NCI-H187 treated with DMSO at 0.1 percent for 48 hours (cell line): ENCODE data around the gene CHST15.

Source experiments
- DNase-seq: peaks from one replicate; lab custom pipeline; 2025; lab: John Stamatoyannopoulos, UW

CHST15 gene

DNA sequence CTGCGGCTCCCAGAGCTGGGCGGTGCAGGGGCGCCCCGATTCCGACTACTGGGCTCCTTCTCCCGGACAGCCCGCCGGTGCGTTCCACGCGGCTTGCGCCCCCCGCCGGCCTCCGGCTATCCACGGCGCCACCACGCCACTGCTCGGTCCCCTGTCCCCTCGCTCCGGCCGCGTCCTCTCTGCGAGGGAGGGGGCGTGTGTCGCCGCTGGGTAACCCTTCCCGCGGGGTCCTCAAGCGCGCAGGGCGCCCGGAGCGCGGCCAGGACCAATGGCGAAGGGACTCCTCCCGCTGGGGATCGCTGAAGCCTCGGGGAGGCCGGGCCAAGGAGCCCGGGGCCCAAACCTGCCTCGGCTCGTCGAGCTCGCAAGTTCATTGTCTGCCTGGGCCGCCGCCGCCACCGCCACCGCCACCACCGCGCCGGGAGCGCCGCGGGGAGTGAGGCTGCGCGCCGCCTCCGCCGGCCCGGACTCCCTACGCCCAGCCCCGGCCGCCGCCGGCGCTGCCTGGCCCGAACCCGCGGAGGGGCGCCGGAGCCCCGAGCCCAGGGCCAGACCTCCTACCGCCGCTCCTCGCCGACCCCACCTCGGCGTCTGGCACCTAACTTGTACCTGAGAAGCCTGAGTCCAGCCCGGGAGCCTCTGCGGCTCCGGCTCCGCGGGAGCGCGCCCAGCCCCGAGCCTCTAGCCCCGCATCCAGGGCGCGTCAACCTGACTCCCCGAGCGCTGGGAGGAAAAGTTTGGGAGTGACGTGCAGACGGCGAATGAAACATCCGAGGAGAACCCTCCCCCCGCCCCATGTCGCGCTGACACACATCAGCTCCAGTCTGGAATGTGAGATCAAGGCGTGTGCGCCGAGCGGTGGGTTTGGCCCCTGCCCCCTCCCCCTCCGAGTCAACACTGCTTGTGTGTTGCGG lies at the start of gene CHST15:
CHST15 (minus strand) TSS at position 739 of the 914 bp plus-strand sequence. CDS start 47,386 bp downstream, outside the sequence.
- DNase-seq: no peak

GRCh38 chr10:124142960-124143359 lies 49.6 kb upstream of the CHST15 start:
- no peak for DNase-seq

DNA sequence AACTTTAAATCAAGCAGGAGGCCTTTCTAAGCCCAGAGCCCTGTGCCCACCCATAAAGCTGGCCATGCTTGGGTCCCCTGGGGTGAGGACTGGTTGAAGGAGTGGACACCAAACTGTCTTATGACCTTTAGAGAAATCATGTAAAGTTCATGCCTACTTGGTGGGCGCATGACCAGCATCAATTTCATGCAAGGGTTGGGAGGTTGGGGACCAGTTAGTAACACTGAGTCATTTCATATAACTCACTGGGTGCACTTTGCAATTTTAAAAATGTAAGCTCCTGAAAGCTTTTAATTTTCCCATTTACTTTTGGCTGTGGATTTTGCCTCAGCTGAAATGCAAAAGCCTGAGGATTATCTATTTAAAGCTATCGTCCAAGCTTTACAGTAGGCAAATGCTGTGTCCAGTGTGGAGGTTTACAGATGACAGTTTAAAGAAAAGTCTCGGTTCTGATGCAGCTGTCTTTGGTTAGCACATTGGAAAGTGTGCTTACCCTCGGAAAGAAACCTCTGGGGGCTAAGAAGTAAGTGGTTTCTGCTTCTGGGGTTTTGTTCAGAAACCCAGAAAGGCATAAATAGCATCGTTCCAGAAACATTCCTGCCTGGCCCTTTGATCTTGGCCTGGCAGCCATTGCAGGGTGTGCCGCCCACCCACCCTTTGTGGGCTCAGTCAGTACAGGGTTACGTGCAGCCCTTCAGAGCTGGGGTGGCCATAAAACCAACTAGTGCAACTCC lies 48.8 kb upstream of the CHST15 start:
- no peak for DNase-seq

DNA sequence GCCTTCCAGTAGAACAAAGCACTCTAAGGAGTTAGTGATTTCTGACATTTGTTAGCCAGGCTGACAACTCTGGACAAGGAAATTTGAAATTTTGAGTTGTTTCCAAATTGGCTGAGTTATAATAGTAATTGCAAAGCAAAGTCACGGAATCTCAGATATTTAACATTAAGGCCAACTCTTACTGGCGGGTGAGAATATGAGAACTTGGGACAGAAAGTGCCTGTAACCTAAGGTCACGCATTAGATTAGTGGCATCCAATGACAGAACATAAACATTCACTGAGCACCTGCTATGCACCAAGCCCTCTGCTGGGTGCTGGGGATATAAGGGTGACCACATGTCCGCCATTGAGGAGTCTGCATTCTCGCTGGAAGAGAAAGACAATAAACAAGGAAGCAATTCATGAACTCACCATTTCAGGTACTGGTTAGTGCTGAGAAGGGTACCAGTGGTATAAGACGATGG lies 45.5 kb upstream of the CHST15 start:
- no peak for DNase-seq

GRCh38 chr10:124138195-124138882 lies 44.9 kb upstream of the CHST15 start:
- DNase-seq: no peak

DNA sequence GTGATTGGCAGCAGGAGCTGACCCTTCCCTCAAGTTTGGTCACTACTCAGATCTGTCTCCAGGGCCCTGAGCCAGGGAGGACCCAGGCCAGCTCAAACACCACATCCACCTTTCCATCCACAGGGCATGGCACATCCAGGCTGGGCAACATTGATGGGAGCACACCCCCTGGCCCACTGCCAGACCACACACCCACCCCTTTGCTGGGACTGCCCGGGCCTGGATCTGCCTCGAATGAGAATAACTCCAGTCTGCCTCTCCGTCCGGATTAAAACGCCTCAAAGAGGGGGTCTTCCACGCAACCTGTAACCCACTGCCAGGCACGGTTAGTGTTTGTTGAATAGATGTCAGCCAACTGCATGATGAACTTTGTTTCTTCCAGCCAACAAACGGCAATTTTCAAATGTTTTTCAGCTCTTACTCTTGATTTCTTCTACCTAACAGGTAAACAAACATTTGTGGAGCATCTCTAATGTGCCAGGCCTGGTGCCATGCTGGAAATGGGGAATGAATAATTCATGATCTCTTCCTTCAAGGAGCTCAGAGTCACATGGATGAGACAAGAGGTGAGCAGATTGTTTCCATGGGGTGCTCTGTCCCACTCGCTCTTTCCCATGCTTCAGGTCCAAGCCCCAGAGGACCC lies 41.0 kb upstream of the CHST15 start:
- DNase-seq: no peak

DNA sequence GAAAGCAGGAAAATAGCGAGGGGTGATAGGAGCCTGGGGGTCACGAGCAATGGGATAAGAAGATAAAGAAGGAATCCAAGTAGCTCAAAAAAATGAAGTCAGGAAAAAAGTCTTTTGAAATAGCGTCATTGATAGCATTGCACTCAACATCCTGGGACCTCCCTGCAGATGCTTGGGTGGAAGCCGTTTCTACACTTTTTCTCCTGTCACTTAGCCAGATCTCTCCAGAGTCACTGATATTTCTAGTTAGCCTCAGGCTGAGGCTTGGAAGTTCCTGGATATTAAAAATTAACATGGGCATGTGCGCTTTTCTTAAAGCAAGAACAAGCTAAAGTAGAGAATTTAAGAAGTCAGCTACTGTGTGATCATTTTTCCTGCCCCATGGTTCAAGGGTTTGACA lies 39.5 kb upstream of the CHST15 start:
- no peak for DNase-seq

- DNase-seq: no peak
Measured at GRCh38 chr10:124132306-124132705, 38.9 kb upstream of the CHST15 start.

- no peak for DNase-seq
Measured at GRCh38 chr10:124131172-124131571, 37.8 kb upstream of the CHST15 start.

DNA sequence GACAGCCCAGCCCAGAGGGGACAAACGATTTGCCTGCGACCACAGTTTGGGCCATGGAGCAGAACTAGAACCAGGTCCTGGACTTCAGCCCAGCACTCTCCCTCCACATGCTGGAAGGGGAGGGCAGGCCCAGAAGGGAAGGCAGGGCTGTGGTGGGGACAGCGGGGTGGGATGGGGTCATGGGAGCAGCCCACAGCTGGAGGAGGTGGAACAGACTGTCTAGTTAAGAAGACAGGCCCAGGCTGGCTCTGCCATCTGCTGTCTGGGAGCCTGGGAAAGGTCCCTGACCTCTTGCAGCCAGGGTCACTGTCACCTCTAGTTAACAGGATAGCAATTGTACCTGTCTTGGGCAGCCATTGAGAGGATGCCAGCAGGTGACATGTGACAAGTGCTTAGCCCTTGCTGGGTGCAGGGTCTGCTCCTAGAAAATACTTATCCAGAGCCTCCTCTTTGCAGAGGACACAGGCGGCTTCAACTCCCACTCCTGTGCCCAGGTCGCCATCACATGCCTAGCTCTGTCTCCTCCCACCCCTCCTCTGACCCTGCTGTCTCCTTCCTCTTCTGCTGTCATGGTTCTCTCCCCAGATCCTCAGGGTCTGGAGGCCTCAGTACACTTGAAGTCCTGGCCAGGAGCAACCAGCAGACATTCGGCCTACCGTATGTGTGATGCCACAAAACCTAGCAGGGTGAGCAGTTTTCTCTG lies 37.0 kb upstream of the CHST15 start:
- no peak for DNase-seq

- no peak for DNase-seq
Measured at GRCh38 chr10:124129471-124129870, 36.1 kb upstream of the CHST15 start.

DNA sequence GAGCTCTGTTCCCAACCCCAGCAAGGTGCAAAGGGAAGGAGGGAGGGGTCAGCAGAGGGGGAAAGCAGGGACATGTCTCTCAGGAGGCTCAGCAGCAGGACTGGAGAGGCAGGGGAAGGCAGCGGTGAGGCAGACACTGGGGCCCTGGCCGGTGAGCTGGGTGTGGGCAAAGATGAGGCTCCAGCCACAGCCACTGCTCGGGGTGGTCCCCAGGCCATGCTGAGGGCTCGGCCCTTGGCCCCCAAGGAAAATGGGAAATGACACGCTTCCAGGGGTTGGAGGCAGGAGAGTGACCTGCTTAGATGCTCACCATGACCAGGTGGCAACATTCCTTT lies 35.4 kb upstream of the CHST15 start:
- no peak for DNase-seq

DNA sequence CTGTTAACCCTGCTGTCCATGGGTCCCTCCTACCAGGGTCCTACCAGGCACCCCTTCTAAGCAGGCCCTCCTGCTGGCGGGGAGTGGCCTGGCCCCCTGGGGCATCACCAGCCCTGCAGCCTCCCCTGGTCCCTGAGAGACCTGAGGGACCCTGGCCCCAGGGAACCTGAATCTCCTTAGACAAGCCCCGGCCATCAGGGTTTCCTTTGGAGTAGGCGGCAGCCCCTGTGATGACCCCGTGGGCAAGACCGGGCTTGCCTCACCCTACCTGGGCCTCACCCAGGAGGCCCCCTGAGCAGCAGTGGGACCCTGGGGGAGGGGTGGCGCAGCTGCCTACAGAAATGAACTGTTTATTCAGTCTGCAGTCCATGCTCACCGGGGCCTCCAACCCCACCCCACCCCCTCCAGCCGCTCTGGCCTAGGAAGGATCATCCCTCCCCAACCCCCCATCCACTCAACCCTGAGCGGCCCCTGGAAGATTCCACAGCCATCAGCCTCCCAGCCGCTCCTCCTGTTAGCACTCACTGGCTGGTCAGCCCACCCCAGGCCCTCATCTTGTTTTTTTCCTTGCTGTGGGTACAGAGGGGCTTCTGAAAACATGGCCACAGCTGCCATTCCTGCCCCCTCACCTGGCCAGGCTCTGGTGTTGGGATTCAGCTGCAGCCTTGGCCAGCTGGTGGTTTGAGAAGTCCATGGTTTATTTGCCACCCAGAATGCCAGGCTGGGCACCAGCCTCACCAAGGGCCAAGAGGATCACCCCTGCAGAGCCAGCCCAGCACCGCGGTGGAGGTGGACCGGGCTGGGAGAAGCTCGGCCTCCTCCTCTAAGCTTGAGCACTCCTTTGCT lies 34.8 kb upstream of the CHST15 start:
- no peak for DNase-seq

DNA sequence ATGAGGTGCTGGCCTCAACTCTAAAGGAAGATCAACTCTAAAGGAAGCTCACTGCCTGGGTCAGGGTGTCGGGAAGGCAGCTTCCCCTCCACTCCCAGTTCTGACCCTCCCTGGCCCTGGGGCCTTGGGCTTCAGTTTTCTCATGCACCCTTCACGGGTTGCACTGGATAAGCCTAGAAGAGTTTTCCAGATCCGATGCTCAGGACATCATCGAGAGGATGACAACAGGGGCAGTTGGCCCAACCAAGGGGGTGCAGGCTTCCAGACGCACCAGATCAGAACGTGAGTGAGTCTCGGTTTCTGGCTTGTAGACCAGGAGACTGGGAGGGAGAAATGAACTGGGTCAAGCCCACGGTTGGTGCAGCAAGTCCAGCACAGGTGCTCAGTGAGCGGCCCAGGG lies 34.2 kb upstream of the CHST15 start:
- DNase-seq: no peak

- DNase-seq: no peak
Measured at GRCh38 chr10:124126983-124127385, 33.6 kb upstream of the CHST15 start.

- DNase-seq: no peak
Measured at GRCh38 chr10:124126145-124126982, 33.0 kb upstream of the CHST15 start.

DNA sequence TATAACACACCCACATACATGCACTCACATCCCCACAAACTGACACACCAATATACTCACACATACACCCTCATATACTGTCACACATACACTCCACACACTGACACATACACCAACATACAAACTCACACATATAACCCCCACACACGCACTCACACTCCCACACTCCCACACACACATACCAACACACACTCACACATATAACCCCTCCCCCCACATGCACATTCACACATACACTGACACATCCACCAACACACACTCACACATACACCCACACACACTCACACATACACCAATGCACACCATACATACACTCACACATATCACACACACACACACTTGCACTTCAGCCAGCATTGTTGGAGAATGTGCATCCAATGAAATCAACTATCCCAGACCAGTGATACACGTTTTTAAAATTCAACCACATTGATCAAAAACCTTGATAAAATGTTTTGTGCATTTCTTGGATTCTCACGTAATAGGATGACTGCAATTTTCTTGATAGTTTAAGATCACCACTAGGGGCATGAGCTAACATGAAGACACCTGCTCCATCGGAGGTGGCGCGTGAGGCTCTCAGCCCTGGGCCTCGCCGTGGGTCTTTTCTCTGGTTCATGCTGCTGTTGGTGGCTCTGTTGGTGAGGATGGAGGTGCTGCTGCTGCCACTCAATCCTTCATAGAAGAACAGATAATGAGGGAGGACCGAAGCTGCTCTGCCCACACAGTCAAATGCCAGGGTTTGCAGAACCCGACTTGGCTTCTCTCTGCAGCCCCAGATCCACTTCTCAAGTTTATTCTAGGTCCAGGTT lies 32.1 kb upstream of the CHST15 start:
- DNase-seq: no peak

GRCh38 chr10:124124769-124125161 lies 31.4 kb upstream of the CHST15 start:
- no peak for DNase-seq
